NCI-H2107 treated with DMSO at 0.1 percent for 48 hours (cell line): ENCODE measurements around the gene SP8.

Experiments
- DNase-seq: peaks from one replicate; lab custom pipeline; 2025; ENCODE audit not compliant: unreplicated experiment; lab: John Stamatoyannopoulos, UW

SP8 gene

DNA sequence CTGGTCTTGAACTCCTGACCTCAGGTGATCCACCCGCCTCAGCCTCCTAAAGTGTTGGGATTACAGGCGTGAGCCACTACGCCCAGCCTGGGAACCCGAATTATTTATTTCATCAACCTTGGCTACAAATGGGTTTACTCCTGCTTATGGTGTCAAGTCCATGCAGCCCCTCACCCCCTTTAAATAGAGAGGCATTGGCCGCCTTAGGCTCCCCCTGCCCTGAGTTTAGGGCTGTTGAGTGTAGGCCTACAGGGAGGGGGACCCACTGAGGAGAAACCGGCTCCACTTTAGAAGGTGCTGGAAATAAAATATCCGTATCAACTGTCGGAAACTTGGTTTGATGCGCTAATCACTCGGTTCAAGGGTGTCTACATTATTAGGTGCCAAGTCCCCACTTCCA, 8.7 kb upstream of the SP8 start:
- DNase-seq, result no peak

DNA sequence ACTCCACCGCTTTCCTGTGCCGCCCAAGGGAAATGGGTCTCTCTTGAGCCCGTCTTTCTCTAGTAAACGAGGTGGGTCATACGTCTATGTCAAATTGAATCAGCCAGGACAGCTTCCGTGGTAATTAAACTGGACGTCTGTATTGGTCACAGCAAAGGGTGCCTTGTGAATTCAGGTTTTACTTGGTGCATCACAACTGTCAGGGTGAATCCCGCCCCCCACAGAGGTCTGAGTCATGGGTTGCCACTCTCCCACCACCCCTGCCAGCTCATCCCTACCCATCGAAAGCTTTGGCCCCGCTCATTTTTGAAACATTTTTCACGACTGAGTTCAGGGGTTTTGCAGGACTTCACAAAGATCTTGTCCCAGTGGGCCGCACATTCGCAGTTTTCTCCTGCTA, 8.0 kb upstream of the SP8 start:
- no peak for DNase-seq

DNA sequence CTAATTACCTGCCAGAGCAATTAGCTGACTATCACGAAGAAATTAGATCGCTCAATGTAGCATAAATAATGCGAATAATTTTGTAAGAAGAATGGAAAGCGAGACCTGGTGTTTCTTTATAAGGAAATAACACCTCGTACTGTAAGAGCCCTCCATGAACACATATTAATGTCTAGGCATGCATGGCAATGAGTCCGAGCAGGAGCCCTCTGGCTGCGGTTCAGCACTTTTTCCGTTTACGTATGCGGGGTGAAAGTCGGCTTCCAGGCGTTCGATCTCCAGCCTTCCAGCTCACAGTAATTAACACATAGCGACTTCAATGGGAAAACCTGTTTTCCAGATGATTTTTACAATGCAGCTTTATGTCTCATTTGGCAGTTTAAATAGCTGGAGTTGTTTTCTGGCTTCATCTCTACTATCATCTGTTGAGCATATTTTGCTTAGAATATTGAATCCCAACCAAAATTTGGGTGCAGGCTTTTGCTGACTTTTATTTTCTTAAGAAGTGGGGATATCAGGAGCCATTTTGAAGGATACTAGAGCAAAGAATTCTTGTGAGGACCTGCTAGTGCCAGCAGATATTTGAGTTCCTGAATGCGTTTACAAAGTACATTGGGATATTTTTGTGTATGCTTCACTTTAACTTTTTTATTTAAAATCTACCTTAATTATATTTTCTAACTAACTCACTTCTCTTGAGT, 7.2 kb upstream of the SP8 start:
- DNase-seq, result no peak

DNA sequence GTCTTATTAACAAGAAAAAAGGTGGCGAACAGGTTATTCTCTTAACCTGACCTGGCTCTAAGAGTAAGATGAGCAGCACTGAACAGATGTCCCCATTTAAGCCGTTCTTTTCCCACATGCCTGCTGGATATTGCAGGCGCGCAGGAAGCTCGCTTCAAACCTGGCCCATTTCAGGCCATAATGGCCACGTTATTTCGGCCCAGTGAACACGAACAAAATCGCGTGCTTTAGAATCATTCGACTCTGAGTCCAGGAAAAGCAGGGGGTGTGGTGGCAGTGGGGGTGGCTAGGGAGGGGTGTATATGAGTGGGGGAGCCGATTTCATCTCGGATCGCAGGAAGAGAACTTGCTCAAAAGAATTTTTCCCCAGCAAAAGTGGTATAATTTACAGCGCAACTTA, 6.6 kb upstream of the SP8 start:
- DNase-seq, result no peak

DNA sequence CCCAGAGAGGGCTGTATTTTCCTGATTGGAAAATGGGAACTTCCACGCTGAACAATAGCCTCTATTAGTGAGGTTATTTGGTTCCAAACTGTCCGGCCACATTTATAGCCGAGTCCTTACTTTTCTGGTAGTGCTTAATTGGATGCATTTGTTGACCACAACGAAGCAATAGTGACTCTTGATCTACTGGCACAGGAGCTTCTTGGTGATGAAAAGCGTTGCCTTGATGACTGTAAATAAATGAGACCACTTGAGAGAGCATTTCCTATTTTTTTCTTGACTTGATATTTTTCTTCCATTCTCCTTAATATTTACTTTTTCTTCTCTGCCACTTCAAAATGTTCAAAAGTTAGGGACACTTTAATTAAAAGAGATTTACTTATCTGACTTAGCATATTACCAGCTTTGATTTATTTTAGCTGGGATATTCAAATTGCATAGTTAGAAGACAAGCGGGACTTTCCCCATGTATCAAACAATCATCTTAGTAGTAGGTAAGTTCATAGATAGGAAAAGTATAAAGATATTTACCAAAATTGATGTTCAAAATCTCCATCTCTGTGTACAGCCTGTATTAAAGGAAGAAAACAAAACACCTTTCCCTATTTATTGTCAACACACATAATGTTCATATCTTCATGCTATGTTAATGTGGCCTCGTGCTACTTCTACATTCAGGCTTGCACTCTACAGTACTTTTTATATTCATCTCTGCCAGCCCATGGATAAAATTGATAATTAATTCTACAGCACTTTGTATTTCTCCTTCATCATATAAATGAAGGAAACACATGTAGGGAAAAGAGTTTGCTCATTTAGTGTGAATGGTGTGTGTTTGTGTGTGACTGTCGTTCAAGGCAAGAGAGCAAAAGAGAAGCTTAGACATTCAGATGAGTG, 5.1 kb upstream of the SP8 start:
- DNase-seq, result no peak

DNA sequence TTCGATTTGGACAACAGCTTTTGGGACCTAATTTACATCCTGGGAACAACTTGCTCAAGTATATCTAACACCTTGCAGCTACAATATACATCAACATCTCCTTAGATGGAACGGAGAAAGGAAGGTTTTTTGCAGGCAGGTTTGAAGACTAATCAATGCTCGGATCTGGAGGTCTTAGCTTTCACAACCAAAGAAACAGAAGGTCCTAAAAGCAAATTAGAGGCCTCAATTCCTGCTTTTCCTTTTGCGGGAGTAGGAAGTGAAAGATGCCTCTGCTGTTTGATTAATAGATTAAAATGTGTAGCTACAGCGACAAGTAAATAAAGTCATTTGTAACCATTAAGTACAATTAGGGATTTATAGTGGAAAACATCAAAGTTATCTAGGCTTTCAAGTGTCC, 3.7 kb upstream of the SP8 start:
- DNase-seq, result no peak

DNA sequence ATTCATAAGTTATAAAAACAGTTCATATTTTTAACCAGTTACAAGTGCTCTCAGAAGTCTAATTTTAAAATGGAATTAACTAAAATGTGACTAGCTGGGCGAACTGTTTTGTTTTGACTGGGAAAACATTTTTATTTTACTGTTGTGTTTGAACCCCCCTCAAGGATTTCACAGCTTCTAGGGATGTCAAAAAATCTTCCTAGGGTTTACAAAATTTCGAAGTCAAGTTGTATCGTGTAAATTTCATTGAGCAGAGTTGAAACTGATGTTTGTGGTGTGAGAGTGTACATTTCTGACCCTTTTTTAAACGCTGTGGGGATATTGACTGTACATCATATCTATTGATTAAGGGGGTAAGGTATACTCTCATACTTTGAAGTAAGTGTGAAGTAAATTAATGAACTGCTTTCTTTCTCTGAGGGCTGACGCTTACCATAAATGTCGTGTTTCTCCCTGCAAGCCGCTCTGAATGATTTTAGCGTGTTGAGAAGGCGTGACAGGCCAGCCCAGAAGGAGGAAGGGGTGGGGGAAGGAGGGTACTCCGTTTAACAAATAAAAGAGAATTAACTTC, 1.8 kb upstream of the SP8 start:
- no peak for DNase-seq

DNA sequence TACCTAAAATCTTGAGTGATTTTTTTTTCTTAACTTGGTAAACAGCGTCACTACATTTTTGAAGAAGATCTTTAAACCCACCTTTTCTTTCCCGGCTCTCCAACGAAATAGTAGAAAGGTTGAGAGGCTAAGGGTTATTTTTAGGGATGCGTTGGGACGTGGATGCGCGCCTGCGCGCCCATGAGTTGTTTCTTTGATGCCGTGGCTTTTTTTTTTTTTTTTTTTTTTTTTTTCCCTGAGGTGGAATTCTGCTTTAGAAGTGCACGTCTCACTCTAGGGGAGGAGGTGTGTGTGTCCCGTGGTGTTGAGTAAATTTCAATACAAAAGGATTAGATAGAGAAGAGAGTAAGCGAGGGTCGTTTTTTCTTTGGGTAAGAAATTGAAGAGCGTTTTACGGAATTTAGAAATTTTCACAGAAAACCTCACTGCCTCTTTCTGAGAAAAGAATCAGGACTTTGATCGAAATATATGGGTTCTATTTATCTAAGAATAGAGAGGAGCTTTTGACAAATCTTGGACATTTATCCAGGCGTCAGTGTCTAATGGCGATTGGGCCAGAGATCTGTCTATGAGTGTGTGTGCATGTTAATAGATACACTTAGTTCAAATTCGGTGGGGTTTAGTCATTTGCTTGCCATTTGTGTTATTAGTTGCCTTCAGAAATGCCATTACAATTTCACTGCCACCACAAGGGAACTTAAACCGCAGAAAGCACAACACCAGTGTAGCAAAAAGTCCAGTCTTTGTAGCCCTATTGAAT, 1.2 kb upstream of the SP8 start:
- no peak for DNase-seq

DNA sequence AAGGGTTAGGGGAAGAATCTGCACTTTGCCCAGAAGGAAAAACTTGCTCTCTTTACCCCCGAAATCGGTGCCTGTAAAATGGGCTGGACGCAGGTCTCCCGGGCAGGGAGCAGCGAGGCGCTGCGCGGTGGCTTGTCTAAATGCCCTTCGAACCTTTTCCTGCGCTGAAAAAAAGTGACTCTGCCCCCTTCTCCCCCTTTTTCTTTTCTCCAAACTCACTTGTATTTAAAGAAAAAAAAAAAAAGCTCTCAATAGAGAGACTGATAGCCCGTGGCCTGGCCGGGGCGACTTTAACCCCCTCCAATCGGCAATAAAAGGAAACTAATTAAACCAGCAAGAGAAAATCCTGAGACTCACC, 286 bp downstream of the SP8 start:
- DNase-seq, result no peak

DNA sequence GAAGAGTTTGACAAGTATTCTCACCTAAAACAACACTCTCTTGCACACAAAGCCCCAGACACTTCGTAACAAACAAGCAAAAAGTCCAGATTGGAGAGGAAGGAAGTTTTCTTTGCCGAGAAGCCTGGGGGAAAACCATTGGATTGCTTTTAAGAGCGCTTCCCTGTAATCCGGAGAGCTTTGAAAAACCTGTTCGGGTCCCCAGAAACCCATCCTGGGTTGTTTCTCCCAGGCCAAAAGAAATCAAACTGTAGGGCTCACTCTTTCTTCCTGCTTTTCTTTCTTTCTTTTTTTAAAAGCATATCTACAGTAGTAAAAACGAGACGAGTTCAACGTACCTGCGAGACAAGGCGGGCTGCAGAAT, 655 bp downstream of the SP8 start:
- no peak for DNase-seq

DNA sequence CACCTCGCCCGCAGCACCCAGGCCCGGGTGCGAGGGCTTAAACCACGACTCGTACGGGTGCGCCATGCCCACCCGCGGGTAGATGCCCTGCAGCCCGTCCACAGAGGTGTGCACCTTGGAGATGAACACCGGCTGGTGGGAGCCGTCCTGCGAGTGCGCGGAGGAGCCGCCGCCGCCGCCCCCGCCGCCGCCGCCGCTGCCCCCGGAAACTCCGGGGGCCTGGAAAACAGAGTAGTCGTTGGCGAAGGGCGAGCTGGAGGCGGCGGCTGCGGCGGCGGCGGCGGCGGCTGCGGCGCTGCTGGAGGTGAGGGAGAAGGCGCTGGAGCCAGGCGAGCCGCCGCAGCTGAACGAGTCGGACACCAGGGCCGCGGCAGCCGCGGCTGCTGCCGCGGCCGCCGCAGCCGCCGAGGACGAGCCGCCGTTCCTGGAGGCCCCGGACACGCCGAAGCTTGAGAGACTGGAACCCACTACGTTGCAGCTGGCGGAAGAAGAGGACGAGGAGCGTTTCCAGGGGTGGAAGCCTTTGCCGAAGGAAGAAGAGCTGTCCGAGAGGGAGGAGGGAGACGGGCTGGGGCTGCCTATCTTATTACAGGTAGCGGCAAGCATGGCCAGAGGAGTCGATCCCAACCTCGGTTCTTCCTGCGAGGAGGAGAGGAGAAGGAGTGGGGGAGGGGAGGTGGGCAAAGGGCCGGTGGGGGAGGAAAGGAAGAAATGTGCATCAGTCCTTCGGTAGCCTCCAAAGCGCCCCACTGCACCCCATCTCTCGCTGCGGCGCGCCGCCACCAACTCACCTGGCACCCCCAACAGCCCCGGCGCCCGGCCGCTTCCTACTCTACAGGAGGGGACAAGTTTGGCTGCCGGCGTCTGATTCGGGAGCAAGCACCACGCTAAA, 1.3 kb downstream of the SP8 start:
- no peak for DNase-seq

DNA sequence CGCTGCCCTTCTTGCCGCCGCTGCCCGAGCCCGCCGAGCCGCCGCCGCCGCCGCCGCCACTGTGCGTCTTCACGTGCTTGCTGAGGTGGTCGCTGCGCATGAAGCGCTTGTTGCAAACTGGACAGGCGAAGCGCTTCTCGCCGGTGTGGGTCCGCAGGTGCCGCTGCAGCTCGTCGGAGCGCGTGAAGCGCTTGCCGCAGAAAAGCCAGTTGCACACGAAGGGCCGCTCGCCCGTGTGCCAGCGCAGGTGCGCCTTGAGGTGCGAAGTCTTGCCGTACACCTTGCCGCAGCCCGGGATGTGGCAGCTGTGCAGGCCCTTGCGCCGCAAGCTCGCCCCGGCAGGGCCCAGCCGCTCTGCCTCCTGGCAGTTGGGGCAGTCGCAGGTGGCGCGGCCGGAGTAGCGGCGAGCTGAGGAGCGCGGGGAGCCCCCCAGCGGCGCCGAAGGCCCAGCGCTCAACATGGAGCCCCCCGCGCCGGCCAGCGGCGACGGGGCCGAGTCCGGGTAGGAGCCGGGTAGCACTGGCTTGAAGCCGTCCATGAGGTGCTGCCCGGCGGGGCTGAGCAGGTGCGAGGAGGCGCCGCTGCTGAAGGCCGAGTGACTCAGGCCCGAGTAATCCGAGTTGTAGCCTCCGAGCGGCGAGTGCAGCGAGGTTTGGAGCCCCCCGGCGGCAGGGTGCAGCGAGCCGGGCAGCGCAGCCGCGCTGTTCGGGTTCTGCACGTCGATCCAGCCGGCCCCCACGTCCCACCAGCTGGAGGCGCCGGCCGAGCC, 2.1 kb downstream of the SP8 start:
- no peak for DNase-seq

DNA sequence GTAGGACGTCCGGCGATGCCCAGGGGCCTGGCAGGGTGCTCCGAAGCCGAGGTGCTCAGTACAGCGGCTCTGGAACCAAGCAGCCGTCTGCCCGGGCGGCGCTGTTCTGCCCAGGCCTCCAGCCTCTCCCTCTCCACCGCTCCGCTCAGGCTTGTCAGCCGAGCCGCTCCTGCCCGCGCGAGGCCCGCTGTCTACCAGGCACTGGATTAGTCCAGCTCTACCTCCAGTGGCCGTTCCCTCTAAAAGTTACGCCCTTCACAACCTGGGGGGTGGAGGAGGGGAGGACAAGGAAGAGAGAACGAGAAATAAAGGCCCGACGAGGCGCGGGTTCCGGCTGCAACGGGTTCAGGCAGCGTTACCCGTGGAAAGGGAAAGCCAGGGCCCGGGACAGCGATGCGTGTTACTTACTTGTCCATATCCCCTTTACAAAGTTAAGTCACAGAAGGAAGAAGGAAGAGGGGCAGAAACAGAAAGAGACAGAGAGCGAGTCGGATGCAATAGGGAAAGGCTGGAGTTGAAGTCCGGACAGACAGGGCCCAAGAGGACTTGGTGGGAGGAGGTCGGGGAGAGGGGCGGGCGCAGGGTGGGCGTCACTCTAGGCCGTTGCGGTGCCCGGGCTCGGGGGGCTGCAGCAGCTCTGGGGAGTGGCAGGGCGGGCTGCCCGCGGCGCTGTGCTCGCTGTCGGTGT, 2.8 kb downstream of the SP8 start:
- DNase-seq, result no peak

DNA sequence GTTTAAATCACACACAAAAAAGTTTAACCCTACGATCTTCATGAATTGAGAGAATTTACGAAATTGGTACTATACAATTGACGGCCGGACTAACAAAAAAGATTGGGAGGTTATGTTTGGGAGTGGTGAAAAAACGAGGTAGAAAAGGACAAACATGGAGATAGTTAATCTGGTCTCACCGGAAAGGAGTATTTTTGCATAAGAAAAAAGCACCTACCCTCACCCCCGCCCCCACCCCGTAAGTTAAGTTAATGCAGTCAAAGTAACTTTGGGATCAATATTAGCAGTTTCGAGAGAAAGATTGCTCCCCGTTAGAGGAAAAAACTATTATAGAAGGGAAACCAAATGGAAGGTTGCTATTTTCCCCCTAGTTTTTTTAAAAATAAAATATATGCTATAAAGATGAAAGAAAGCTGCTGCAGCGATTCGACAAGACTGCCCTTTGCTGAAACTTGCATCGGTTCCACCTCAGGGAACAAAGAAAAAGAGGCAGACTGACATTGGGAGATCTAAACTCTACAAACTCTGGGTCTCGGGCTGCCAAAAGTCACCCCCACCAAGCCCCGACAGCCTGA, 3.5 kb downstream of the SP8 start:
- DNase-seq, result no peak

DNA sequence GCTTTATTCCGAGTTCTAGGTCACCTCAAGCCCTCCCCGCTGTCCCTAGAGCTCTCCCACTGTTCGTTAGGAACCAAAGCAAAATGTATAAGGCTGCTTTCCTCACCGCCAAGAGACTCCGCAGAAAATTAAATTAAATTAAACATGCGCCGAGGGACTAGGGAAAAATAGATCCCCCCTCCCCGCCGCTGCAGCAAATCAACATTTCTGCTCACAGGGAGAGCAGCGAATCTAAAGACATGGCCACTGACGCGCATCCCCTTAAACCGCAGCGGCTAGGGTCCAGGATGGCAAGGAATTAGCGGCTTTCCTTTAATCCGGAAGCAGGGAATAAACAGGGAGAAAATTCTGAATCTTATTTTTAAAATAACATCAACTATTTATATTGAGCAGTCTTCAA, 7.6 kb downstream of the SP8 start:
- DNase-seq, result no peak

DNA sequence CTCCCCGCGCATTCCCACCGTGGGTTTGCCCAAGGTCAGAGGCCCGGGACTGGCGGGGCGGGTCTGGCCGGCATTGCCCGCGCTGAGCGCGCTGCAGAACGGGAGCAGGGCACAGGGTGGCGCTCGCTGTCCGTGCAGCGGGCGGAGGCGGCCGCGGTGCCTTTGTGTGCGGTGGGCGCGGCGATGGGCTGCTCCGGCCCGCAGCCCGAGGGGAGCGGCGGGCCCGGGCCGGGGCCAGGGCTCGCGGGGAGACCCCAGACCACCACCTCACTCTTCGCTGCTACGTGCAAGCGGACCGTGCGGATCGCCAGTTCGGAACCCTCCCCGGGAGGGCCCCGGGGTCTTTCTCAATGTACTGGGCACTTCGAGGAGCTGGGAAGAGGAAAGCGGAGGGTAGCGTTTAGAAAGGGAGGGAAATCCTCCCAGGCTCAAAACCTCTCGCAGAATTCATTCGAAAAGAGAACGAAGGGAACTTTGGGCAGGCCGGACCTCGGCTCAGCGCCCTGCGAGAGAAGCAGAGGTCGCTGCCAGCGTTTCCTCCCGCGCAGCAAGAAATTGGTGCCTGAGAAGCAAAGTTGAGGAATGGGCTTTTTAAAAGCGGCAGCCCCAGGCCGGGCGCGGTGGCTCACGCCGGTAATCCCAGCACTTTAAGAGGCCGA, 8.5 kb downstream of the SP8 start:
- no peak for DNase-seq

DNA sequence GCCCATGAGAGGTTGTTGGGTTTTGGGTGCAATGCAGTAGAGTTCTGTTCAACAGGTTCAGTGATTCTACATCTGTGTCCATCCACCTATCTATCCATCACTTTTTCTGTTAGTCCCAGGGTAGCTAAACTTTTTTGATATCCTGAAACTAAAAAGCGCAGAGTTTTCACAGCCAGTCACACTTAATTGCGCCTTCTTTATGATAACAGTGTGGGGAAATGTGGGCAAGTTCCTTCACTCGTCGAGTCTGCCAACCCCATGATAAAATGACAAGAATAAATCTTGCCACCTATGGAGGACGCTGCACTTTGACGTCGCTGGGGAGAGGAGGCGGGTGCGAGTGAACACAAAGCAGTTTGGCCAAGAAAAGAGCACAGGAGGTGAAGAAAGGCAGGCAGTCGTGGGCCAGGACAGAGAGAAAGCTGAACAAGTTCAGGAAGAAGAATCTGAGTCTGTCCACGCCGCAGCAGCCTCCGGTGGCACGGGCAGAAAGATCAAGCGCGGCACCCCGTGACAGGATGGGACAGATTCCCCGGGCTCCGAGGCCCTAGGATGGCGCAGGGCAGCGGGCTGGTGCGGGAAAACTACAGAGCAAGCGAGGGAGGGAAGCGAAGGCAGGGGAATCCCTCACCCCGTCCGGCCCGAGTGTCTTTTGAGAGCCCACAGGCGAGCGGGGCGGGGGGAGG, 9.2 kb downstream of the SP8 start:
- DNase-seq, result no peak

DNA sequence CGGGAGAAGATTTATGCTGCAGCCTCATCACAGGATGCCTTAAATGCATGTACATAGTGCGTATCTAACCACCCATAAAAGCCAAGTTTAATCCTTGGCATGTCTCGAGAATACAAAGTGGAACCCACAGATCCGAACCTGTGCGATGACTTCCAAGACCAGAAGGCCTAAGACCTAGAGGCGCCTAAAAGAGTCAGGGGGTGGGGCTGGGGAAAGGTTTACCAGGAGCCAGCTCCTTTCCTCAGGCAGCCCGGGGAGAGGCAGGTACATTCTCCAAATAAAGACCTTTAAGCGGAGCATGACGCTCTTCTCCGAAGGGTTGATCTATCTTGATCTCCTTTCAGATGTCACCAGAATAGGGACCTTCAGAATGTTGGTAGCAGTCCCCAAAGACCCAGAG, 9.7 kb downstream of the SP8 start:
- DNase-seq, result no peak
